DMS53 treated with DMSO at 0.1 percent for 48 hours (cell line): ENCODE data around the gene ALDOA.
"Not testable (repeated sequence)": the region's sequence is repeated elsewhere in the genome, so short reads cannot be mapped to it uniquely, and the experiment has no call there.

Source experiments
- DNase-seq: peaks from one replicate; lab custom pipeline; 2025; ENCODE audit not compliant: unreplicated experiment; lab: John Stamatoyannopoulos, UW

Gene ALDOA

DNA sequence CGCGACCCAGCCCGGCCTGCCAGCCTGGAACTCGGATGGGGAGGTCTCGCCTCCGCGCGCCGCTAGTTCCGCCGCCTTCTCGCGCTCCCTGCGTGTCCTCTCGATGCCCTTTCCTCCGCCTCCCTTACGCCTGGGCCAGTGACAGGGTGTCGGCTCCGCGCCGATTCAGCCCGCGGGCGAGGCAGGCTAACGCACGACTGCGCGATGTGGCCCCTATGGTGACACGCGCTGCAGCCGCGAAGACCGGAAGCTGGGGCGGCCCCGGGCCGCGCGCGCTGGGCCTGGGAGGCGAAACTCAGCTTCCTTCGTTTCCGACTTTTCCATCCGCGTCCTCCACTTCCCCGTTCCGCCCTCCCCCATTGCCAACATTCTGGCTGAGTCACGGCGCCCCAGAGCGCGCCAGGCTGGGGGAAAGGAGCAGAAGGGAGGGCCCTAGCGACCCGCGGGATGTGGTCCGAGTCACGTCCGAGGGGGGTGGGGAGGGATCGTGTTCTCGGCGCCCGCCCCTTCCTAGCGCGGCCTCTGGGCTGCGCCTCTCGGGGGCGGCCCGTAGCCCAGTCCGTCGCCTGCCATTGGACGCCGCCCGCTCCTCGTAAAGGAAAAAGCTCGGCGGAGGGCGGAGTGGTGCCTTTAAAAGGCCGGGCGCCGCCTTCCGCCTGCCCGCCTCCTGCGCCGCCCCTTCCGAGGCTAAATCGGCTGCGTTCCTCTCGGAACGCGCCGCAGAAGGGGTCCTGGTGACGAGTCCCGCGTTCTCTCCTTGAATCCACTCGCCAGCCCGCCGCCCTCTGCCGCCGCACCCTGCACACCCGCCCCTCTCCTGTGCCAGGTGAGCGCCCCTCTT, at the start of gene ALDOA:
TSS of gene ALDOA (plus strand) at position 659 of the 841 bp plus-strand sequence. CDS start 1,138 bp downstream, outside the sequence.
- DNase-seq = peak; percentile 93

DNA sequence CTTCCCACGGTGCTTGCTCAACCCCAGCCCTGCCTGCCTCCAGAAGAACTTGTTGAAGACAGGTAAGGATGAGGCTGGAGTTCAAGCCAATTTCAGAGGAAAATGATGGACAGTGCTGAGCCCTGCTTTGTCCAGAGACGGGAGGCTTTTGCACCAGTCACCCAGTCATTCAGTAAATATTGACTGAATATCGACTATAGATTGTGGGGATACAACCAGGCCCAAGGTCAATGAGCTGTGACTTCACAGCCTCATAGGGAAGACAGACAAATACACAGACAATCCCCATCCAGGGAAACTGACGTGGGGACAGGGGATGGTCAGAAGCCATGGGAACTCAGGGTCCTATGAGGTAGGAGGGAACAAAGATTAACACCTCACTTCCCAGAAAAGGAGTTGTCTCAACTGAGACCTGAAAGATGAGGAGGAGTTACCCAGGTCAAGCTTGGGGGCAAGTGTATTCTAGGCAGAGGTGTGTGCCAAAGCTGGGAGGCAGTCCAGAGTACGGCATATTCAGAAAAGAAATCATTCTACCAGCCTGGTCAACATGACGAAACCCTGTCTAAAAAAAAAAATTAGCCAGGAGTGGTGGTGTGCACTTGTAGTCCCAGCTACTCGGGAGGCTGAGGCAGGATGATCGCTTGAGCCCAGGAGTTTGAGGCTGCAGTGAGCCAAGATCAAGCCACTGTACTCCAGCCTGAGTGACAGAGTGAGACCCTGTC, 48.8 kb upstream of the ALDOA start:
- no peak for DNase-seq

DNA sequence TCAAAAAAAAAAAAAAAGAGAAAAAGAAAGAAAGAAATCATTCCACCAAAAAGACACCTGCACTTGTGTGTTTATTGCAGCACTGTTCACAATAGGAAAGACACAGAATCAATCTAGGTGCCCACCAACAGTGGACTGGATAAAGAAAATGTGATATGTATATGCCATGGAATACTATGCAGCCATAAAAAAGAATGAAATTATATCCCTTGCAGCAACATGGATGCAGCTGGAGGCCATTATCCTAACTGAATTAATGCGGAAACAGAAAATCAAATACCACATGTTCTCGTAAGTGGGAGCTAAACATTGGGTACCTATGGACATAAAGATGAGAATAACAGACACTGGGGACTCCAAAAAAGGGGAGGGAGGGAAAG, 48.3 kb upstream of the ALDOA start:
- DNase-seq = no peak

DNA sequence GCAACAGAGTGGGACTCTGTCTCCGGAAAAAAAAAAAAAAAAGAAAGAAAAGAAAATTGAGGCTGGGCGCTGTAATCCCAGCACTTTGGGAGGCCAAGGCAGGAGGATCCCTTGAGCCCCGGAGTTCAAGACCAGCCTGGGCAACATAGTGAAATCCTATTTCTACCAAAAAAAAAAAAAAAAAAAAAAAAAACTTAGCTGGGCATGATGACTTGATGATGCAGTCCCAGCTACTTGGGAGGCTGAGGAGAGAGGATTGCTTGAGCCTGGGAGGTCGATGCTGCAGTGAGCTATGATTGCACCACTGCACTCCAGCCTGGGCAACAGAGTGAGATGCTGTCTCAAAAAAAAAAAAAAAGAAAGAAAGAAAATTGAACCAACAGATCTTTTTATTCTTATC, 47.6 kb upstream of the ALDOA start:
- DNase-seq = not testable (repeated sequence)

DNA sequence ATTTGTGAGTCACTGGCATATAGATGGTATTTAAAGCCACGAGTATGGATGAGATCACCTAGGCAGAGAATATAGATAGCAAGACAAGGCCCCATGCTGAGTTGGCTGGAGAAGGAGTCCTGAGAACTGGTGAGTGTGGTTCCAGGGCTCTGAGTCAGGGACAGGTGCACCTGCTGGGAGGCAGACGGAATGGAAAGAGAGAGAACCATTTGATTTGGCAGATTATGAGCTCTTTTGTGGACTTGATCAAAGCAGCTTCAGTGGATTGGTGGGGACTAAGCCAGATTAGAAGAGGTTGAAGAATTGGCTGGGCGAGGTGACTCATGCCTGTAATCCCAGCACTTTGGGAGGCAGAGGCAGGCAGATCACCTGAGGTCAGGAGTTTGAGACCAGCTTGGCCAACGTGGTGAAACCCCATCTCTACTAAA, 46.8 kb upstream of the ALDOA start:
- no peak for DNase-seq

DNA sequence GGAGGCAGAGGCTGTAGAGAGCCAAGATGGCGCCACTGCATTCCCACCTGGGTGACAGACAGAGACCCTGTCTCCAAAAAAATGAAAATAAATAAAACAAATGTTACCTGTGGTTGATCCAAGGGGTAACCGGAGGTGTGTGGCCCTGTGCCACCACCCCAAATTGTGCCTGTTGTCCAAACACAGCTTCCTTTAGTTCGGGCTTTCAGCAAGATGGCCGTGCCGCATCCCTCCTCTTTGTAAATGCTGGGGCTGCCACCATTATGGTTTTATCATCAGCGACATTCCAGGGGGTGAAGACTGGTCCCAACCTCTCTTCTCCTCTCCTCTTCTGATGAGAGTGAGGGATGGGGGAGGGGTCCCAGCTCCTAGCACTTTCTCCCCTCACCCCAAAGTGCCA, 42.7 kb upstream of the ALDOA start, which contains the start of gene C16orf92:
TSS of gene C16orf92 (plus strand) at position 312 of the 400 bp plus-strand sequence. CDS start 143 bp downstream, outside the sequence.
- no peak for DNase-seq

DNA sequence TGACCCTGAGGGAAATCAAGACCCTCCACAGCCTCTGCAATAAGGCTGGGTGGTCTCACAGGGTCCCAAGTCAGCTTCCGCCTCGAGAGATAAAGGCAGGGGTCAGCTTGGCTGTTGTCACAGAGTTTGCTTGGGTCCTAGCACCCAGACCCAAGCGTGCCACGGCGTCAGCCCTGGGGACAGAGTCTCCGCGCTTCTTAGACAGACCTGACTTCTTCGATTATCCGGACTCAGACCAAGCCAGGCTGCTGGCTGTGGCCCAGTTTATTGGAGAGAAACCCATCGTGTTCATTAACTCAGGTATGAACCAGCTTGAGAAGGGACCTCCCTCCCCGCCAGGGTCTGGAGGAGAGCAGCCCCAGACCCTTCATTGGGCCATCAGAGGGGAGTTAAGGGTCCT, 42.0 kb upstream of the ALDOA start:
- no peak for DNase-seq

DNA sequence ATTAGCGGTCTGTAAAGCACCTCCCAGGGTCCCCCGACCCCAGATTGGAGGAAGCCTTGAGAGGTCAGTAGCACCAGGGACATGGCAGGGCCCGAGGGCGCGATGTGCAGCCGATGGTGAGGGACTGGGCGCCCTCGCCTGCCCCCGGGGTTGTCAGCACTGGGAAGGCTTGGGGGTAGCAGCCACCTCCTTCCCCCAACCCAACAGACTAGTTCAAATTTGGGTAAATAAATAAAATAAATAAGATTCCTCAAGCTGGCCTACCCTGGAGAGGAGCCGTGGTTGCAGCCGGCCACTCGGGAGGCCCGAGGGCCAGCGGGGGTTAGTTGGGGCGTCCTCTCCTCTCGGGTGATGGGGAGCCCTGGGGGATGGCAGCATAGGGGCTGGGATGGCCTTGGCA, 41.1 kb upstream of the ALDOA start:
- no peak for DNase-seq

DNA sequence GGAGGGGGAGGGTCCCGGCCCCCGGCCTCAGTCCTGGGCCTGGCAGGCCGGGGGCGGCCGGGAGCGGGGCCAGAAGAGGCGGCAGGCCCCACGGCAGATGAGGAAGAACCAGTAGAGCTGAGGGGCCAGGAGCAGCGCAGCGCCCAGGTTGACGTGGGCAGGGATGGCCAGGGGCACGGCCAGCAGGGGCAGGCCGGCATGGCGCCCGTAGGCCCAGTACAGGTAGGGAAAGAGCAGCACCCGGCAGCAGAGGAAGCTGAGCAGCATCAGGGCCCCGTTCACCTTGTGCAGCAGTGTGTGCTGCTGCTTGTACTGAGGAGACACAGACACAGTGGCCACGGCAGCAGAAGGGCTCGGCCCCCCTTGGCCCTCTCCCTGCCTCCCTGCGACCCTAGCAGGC, 40.4 kb upstream of the ALDOA start:
- DNase-seq = no peak

DNA sequence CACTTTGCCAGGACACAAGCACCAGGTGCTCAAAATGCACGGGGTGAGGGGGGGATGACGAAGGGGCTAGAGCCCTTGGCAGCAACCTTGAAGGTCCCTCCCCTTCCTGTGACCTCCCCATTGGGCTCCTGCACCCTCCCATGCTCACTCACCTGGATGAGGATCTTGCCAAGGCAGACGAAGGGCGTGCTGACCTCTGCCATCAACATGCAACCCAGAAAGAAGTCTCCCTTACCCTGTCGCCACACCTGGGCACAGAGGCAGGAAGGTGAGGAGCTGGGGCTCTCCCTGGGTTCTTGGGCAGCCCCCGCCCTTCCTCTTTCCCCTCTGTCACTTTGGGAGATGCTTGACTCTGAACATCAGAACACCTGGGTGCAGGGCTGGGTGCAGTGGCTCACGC, 40.0 kb upstream of the ALDOA start:
- DNase-seq = no peak

DNA sequence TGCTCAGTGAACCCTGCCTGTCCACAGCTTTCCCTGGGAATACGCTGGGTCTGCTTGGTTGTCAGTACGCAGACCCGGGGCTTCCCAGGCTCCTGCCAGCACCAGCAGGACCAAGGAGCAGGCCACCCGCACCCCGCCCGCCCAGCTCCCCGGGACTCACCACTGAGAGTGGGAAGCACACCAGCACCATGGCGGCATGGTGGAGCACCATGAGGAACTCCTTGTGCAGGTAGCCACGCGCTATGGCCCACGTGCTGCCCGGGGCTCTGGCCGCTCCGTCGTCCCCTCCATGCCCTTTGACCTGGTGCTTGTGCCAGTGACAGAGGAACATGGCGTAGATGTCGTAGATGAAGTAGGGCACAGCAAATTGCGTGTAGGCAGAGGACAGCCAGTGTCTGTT, 39.1 kb upstream of the ALDOA start:
- DNase-seq = no peak

DNA sequence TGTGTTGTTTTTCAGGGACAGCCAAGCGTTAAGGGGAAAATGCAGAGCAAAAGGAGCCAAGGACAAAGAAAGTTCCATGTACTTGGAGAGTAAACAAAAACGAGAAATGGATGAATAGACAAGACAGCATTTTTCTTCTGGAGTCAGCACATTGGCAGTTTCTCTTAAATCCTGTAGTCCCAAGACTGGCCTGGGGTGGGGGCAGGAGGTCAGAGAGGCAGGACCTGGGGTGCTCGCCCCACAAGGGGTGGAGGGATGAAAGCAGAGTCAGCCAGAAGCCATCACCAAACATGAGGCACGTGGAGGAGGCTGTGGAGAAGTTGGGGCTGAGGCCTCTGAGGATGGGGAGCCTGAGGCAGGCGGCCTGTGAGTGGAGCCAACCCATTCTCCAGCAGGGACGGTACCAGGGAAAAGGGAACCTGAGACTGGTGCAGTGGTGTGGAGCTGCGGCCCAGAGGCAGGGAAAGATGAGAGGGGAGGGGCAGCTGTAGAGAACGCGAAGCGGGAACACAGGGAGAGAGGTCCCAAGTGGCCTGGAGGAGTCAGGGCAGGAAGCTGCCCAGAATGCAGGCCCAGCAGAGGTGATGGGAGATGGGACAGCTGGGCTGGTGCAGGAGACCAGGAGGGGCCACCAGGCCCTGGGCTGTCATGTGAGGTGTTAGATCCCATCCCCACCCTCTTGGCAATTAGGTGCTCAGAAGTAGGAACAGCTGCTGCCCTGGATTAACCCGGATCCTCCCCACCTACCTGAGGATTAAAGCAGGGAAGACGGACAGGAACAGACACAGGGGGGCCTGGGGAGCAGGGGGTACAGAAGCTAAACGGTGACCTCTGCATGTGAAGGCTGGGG, 37.7 kb upstream of the ALDOA start:
- no peak for DNase-seq

DNA sequence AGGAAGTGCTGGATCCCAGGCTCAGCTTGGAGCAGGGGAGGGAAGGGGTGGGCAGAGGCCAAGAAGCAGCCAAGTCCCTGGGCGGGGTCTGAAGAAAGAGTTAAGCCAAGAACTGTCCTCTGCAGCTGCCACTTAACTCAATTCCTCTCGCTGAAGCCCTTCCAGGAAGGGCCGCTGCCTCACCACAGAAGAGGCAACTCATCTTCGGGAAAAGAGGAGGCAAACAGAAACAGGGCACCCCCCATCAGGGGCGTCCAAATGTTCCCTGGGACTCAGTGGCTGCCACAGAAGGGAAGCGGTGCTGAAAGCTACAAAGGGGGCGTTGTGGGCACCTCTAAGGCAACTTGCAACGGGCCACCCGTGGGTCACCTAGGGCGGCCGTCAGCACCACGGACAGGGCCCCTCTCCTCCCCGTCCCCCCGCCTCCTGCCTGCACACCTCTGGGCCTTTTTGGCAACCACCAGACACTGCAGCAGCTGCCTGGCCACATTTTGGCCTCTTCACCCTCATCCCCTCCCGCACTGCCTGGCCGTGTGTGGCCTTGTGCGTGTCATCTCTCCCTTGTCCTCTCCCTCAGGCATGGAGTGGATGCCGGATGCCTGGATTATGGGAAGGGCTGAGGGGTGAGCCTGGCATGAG, 37.0 kb upstream of the ALDOA start:
- no peak for DNase-seq

DNA sequence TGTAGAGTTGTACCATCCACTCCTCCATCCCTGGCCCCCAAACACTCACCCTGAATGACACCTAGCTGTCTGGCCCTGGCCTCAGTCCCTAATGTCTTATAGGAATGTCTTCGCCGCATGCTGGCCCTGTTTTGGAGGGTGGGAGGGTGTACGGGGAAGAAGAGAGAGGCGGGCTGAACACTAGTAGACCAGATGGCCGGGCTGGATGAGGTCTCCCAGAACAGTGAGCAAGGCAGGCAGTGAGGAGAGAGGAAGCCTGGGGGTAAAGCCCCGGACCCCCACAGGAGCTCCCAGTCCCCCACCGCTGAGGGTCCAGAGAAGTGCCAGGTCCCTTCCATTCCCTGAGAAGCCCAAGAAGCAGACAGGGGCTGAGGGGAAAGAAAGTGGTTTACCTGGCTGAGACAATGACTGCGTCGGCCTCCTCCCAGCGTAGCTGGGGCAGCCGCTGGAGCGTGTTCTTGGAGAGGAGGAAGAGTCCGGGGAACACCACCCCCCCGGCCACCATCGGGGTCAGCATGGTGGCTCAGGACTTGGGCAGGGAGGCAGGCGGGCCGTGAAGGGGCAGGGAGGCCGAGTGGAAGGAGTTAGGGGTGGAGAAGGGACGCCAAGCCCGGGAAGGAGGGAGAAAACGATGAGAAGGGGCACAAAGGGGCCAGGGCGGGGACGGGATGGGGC, 35.4 kb upstream of the ALDOA start:
- no peak for DNase-seq

DNA sequence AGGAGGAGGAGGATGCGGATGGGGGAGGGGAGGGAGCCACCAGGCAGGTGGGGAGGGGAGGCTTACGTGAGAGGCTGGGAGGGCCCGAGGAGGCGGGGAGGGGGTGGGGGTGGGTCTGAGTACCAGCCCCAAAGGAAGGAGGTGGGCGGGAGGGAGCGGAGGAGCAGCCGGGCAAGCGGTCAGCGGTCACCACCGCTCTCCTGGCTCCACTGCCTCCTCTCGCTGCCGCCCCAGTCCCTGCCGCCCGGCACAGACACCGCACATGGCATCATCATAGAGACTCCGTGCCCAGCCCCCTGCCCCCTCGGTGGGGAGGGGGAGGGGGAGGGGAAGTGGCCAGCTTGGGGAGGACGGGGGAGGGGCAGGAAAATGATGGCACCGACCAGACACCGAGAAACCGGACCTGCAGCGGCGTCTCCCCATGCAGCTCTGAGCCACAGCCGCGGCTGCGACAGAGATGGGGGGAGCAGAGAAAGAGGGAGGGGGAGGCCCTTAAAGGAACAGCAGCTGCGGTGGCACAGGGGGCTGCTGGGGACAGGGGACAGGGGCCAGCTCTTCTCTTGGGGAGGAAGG, 34.6 kb upstream of the ALDOA start, which contains the start of gene TLCD3B:
TSS of gene TLCD3B (minus strand) at position 431 of the 573 bp plus-strand sequence. CDS start 744 bp downstream, outside the sequence.
- no peak for DNase-seq

DNA sequence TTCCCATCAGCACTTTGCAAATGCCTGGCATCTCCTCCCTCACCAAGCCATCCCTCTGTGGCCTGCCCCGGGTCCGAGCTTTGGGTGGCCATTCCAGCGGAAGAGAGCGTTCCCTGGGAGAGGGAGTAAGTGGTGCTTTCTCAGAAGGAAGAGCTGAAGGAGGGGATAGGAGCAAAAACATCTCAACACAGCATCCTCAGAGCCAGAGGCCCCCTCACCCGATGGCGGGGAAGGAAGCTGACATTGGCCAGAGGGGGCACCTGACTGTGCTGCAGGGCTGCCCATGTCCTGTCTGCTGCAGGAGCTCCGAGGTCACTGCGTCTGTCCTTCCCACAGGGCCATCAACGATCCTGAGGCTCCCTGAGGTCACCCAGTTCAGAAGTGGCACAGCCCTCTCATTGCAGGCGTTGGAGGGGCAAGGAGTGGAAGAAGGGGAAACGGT, 34.1 kb upstream of the ALDOA start:
- no peak for DNase-seq

DNA sequence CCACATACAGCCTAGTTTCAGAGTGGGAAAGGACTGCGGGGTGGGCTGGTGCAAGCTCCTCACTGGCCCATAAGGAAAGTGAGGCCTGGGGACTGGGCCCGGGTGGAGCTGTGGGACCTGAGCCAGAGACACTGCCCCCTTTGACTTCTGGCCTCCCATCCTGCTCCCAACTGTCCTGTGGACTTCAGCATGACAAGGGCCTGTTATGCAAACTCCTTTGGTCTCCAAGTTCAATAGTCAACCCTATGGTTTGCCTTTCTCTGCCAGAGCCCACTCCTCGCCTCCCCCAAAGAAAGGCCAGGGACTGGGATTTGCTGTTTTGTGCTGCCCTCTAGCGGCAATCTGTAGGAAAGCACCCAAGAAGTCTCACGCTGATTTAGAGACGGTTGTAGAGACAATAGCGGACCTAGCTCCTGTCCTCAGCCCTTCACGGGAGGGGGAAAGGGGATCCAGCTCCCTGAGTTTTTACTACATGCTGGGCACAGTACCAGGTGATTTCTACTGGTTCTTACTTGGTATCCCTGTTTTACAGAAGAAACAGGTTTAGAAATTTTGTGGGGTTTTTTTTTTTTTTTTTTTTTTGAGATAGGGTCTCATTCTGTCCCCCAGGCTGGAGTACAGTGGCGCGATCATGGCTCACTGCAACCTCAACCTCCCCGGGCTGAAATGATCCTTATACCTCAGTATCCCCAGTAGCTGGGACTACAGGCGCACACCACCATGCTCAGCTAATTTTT, 33.3 kb upstream of the ALDOA start:
- DNase-seq = peak; percentile 23

DNA sequence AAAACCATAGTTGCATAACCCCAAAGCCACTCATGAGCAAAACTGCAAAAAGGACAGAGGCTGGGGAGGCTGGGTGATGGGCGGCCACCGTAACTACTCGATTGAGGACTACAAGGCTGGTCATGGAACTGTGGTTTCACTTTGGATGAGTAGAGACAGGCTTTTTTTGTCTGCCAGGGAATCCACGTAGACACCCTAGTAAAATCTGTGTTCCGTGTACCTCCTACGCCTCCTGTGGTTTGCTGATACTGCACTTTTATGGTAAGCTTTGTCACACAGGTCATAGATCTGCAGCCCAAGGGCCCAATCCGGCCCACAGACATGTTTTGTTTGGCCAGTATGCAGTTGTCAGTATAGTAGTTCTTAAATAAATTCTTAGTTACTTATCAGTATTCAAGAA, 32.3 kb upstream of the ALDOA start:
- DNase-seq = no peak

DNA sequence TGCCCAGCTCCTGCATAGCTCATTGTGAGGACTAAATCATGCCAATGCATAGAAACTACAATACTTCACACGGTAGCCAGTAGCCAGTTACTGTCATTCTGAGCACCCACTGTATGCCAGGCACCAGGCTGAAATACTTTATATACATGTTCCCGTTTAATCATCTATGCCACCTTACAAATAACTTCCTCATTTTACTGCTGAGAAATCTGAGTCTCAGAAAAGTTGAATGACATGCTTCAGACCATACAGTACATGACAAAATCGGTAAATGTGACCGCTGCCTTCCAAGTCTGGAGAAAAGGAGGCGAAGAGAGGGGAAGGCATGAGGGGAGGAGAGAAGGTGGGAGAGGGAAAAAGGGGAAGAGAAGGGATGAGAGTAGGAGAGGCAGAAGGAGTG, 25.3 kb upstream of the ALDOA start:
- no peak for DNase-seq
